Measurements from ENCODE around the gene PPP1R26.
"Not testable (repeated sequence)": the region's sequence is repeated elsewhere in the genome, so short reads cannot be mapped to it uniquely, and the experiment has no call there.

The PPP1R26 gene

DNA sequence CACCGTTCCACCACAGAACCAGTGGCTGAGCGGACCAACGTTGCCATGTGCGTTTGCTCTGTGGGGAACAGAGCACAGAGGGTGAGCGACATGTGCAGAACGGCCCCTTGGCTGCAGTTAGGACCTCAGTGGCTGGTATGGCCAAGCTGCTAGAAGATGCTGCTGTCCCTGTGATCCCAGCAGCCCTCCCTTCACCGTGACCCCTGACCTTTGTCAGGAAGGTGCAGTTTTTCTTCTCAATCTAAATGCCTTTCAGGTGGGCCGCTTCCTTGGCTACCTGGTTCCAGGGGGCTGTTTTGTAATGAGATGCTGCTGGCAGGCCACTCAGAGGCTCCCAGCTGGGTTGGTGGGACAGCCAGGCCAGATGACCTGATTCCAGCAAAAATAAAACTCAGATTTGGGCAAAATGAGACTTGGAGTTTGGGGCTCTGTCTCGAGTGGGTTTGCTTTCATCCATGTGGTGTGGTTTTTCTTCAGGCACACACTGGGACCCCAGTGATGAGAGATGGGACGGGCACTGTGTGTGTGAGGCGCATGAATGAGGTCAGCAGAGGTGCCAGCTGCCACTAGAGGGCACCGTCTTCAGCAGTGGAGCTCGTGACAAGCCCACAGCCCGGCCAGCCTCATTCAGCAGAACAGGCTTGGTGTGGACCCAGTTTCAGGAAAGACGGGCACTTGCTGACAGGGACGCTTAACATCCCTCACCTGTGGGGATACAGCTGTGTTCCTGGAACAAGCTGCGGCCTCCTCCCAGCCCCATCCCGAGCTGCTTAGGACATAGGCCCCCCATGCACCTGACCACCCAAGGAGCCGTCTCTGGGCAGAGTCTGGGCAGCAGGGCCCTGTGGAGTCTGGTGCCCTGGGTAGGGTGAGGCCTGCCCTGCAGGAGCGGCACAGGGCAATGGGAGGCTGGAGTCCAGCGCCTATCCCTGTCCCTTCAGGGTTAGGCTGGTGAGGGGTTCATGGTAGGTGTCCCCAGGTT, 25.0 kb downstream of the PPP1R26 start:
- peak; percentile 53 for DNase-seq

DNA sequence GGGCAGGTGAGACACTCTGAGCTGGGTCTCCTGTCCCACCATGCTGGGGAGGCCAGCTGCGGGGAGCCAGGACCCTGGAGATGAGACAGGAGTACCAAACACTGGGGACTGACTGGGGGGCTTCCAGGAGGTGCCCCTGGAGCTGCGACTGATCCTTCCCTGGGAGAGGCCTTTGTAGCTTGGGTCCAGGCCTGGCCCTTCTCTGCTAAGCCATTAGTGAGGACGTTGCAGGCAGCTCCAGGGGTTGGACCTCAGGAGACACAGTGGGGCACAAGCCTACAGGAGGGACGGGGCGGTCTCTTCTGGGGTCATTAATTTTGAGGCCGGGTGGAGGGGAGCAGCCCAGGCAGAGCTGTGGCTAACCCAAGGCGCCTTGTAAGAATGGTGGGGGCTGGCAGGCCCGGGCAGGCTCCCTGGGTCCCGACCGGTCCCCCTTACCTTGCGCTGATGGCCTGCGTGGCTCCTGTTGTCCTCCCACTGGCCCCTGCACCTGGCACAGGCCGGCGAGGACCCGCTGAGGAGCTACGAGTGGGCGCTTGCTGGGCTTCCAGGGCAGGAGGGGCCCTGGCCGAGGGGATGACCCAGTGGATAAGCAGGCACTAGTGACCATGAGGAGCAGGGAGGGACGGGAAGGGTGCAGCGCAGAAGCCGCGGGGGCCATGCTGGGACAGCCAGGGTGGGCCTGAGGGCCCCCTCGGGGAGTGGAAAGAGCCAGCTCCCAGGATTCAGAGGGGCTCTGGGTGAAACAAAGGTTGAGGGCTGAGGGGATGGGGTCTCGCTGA, 26.0 kb downstream of the PPP1R26 start:
- DNase-seq, result no peak

DNA sequence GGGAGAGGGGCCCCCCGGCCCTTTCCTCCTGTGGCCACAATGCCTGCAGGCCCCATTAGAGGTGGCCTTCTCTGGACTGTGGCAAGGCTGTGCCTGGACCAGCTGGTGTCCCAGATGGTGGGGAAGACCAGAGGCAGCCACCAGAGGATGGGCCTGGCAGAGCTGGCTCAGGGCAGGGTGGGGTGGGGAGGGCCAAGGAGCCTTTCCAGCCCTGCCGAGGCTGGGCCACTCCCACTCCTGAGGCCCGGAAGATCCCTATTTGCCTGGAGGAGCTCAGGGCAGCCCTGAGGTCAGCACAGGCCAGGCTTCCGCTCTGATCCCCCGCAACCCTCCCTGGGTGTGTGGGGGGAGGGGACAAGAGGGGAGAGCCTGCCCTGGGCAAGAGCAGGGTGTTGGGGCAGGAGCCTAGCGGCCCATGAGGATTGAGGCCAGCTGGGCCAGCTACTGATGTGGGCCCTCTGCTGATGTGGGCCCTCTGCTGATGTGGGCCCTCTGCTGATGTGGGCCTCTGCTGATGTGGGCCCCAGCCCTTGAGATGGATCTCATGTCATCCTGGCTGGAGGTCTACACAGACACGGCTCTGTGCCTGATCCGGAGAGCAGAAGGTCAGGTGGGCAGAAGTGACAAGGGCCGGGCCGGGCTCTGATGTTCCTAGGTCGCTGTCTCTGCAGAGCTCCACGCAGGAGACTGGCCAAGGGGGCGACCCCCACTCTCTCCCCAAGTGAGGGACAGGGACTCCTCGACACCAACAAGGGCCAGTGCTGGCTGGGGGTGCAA, 26.9 kb downstream of the PPP1R26 start:
- DNase-seq, result peak; percentile 25

DNA sequence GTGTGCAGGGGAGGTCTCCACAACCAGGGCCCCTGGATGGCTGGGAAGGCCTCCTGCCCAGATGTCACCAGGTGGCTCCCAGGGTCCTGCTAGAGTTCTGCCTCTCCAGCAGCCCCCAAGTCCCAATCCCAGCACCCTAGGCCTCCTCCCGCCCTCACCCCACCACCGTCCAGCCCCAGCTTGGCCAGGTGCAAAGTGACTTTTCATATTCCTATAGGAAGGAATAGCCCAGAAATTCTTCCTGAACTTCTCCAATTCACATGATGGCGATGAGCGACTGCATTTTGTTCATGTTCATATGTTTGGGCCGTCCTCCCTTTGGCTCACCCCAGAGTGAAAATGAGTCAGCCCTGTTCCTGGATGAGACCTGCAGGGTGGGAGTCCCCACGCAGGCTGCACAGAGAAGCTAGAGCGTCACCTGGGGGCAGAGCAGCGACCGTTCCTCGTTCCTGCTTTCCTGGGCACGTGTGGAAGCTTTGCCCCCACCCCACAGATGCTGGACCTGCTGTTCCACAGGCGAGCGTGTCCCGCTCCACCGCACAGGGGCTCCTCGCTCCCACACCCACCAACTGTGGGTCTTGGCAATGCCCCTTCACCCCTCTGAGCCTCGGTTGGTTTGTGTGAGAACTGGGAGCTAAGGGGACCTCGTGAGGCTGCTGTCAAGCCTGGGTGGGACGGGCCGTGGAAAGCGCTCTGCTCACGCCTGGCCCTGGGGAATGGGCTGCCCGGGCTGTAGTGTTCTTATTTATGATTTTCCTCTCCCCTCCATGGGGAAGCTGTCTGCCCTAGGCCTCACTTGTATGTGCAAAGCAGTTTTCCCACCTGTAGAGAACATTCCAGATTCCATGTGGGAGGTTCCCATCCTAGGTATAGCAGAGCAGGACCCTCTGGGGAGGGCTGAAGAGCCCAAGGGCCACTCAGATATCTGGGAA, 27.8 kb downstream of the PPP1R26 start:
- no peak for DNase-seq

DNA sequence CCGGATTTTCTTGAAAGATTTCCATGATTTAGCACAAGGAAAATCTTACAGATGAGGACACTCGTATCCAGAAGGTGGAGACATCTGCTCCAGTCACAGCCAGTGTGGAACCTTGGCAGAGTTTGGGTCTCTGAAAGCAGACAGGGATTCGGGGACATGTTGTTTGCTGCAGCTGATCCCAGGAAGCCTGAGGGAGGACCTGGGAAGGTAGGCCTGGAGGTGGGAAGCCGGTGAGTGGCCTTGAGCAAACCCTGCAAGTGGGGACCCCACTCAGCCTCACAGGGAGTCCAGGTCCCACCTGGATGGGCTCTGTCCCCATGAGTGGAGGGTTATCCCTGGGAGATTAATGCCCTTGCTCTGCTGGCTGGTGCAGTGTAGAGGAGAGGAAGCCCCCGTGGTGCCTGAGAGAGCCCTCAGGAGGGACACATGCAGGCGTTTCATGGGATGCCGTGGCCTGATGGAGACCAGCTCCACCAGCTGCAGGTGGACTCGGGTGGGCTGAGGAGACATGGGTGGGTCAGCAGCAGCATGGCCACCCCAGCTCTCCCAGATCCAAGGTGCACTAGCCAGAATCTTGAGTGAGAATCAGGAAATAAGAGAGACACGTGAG, 28.7 kb downstream of the PPP1R26 start:
- no peak for DNase-seq

DNA sequence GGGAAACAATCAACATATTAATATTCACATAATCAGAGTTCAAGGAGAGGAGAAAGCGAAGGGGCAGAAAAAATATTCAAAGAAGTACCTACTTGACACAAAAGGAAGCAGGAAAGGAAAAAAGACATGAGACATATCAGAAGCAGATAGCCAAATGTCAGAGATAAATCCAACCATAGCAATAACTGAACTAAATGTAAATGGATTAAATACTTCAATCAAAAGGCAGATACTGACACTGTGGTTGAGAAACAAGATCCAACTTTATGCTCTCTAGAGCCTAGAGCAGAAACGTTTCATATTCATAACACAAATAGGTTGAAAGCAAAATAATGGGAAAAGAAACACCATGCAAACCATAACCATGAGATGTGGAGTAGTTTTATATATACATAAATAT, 29.9 kb downstream of the PPP1R26 start:
- DNase-seq, result no peak

DNA sequence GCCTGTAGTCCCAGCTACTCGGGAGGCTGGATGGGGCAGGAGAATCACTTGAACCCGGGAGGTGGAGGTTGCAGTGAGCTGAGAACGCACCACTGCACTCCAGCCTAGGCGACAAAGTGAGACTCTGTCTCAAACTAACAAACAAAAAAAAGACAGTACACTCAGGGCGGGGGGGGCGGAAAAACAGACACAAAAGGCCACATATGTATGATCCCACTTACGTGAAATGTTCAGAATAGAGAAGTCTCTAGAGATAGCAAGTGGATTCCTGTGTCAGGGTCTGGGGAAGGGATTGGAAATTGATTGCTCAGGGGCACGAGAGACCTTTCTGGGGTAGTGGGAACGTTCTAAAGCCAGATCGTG, 32.6 kb downstream of the PPP1R26 start:
- no peak for DNase-seq

DNA sequence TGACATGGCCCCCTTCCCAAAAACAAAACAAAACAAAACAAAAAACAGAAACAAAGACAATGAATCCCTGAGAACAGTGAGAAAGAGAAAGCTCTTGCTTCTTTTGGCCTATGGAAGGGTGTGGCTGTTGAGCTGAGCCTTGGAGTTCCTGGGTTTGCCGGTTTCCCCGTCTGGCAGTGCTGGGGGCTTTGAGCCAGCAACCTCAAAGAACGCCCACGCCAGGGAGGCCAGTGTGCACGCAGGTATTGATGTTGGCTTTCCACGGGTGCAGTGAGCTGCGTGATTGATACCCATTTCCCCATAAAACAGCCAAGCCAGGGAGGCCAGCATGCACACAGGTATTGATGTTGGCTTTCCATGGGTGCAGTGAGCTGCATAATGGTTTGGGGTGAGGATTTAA, 33.3 kb downstream of the PPP1R26 start:
- no peak for DNase-seq

DNA sequence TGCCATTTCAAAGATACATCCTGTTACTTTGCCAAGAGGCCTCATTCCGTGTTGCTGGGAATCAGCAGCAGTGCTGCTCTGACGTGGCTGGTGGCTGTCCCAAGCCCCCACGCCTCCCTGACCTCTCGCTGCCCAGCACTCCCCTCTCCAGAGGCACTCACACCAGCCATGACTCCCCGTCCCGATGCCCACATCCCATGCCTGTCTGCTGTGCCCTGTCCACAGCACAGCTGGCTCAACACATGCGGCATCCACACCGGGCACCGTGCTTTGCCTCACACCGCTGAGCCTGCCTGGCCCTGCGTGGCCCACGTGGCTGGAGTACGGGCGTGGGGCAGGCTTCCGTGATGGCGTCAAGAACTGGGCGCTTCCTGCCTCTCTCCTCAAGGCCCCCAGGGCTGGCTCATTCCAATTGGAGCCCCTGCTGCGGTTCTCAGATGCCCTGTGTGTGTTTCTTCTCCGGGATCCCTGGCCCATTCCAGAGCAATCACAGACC, 33.8 kb downstream of the PPP1R26 start:
- DNase-seq, result no peak

DNA sequence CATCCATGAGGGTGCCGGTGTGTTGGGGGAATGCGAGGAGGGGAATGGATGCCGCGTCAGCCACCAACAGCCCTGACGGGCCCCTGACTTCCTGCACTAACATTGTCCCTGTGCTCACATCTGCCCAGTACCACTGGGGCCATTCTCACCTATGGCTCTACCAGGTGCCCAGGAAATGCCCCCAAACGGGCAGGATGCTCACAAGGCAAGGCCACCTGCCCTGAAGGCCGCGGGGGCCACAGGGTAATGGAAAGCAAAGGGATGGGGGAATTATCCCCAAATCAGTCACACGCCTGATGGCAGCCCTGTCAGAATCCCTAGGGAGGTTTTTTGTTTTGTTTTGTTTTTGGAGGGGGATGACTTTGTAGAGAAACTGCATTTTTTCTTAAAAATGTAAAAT, 34.3 kb downstream of the PPP1R26 start:
- DNase-seq, result not testable (repeated sequence)

DNA sequence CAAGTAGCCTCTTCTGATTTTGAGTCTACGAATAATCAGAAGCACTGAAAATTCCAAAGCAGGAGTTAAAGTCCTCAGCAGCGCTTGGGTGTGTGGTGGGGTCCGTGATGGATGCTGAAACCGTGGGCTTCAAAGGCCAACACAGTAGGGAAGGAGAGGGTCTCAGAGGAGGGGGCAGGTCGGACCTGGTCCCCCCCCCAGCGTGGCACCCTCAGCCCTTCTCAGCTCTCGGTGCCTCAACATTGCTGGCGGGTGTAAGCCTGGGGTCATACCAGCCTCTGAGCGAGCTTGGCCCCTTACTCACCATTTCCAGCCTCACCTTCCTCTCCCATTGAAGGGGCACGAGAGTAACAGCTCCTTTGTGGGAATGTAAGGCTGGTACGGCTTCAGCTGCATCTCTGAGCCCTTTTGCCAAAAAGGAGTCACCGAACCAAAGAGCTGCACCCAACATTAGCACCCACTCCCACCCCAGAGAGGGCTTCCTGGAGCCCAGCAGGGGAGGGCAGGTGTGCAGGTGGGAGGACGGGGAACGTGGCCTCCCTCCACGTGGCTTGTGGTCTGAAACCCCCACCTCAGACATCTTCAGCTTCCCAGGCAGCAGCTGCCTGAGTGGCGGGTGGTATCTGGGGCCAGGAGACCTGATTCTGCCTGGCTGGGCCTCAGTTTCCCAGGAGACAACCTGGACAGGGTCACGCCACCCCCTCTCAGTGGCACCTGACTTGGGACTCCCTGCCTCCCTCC, 34.9 kb downstream of the PPP1R26 start:
- DNase-seq, result no peak

DNA sequence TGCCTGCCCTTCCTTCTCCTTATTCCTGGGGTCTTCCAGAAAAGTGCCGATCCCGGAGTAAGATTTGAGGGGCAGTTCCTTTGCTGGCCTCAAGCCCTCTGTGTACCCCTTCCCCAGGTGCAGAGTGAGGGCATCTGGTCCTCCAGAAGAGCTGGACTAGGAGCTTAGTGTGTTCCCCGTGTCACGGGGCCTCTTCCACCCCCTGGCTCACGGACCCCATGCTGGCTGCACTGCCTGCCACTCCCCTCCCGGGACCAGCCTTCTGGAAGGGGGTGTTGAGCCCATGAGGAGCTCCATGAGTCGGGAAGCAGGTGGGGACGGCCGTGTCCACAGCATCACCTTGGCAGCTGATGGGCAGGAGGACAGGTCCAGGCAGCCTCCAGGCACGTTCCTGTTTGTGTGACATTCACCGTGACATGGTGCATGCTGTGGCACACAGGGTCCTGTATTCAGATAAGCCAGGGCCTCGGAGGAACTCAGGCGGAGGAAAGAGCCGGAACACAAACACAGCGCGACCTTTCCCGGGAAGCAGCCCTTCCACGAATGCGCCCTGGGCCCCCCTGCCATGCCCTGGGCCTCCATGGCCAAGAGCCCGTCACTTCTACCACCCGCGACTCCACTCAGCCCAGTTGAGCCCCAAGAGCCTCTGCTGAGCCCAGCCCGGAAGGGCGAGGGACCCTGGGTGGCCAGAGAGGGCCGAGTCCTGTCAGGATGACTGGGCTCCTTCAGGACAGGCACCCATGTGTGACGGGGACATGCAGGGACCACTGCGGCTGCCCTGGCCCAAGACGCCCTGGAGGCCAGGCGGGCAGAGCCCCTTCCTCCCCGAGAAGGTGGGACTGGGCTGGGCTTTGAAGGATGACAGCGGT, 35.7 kb downstream of the PPP1R26 start:
- no peak for DNase-seq

DNA sequence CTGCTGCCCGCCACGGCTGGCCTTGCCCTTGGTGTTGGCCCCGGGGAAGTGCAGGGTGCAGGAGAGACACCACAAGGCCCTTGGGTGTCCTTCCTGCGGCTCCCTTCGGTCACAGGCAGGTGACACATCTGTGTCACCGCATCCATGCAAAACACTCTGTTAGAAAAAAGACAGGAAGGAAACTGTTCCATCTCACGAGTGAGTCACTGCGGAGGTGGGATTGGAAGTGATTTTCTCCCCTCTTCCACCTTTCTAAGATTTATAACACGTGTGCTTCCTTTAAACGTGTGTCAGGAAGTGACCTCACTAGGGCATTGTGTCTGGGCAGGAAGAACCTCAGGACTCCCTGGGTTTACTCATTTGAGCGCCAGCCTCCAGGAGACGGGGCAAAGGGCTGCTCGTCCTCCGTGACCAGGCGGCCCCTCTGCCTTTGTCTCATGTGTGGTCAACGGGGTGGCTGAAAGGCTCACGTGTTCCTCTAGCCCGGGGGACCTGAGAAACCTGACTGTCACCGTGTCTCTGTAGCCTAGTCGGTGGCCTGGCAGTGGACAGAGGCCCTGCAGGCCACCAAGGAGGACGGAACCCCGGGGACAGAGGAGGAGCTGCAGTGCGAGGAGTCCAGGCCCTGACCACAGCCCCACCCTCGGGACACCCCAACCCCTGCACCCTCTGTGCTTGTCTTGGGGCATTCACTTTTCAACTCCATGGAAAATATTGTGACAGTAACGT, 36.7 kb downstream of the PPP1R26 start:
- no peak for DNase-seq

DNA sequence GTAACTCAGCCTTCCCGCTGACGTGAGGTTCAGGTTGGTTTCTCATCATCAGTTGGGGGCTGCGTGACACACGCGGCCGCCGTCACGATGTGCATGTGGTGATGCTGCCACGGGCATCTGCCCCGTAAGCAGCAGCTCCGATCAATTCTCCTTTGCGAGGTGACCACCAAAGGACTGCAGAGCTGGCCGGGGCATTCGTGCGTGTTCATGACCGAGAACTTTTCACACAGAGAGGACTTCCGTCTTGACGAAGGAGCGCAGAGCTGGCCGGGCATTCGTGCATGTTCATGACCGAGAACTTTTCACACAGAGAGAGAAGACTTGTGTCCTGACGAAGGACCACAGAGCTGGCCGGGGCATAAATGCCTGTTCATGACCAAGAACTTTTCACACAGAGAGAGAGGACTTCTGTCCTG, 37.8 kb downstream of the PPP1R26 start:
- DNase-seq, result no peak

DNA sequence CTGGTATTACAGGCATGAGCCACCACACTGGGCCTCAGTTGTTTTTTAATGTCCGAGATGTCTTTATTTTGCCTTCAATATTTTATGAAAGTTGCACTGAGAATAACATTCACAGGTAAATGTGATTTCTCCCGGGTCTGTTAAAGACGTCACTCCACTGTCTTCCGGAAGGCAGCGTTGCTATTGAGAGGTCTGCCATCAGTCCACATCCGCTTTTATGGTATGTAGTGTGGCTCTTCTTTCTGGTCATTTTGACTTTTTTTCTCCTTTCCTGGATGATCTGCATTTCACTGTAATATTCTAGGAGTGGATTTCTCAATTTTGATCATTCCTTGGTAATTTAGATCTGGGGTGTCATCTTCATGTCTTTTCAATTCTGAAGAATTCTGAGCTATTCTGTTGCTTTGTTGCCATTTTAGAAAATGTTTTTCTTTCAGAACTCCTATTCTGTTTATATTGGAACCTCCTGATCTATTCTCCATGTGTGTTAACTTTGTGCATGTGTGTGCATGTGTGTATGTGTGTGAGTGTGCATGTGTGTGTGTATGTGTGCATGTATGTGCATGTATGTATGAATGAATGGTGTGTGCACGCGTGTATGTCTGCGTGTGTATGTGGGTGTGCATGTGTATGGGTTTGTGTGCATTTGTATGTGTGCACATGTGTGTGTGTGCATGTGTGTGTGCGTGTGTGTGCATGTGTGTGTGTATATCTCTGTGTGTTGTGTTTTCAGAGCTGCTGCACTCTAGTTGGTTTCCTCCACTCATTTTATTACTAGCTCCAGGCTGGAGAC, 39.8 kb downstream of the PPP1R26 start:
- DNase-seq, result no peak

DNA sequence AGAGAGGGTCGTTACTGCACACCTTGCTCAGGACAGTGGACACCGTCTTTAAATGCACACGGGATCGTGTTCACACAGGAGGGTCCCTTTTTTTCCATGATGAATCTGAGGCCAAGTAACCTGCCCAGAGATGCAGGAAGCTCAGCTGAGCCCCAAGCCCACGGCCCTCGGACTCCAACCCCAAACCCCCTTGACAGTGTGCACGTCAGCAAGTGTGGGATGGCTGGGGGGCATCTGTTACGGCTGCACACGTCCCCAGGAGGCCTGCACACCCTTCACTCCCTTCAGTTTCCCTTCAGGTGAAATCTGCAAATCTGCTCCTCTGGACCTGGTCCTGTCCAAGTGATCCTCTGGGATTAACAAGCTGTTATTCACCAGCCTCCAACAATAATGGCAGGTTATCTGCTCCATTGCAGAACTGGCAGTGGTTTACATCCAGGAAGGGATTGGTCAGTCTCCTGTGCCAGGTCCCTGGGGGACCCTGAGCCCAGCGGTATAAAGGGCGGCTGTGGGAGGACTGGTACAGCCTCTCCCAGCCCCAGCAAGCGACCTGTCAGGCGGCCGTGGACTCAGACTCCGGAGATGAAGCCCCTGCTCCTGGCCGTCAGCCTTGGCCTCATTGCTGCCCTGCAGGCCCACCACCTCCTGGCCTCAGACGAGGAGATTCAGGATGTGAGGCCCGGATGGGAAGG, 41.5 kb downstream of the PPP1R26 start, which contains the start of gene LCN1:
Gene LCN1, plus strand, starts transcription at position 525 of the 692 bp plus-strand sequence. Its CDS starts 58 bp downstream, at position 583.
- no peak for DNase-seq

DNA sequence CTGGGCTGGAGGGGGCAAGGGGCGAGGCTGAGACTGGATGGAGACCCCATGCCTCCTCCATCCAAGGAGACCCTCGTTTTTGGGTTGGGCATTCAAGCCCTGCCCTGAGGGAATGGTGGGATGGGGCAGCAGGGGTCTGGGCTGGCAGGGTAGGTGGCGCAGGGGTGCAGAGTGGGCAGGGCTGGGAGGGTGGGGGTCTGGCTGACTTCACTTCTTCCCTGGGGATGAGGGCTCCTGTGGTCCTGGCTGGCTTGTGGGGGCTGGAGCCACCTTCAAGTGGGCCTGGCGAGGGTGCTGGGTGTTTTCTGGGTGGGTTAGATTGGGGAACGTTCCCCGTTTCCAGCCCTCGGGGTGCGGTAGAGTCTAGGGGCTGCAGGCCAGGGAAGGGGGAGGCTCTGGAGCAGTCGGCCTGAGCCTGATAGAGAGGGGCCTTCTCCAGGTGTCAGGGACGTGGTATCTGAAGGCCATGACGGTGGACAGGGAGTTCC, 42.1 kb downstream of the PPP1R26 start:
- DNase-seq, result no peak
